ENCODE data around the gene RHEX. TPM values are rescaled to one million over a fixed set of nuclear protein-coding genes. Genes with fewer than 3 reads are reported as not detected.
A peak's percentile ranks its signal among the peaks of the same experiment; 100 is the strongest.

RHEX gene
- total and polyA plus RNA-seq, 2 of the 13 experiments (the other 11 are each of a cell fraction or from before 2014, with no cell fraction given), result 1.4 to 2.7 TPM

DNA sequence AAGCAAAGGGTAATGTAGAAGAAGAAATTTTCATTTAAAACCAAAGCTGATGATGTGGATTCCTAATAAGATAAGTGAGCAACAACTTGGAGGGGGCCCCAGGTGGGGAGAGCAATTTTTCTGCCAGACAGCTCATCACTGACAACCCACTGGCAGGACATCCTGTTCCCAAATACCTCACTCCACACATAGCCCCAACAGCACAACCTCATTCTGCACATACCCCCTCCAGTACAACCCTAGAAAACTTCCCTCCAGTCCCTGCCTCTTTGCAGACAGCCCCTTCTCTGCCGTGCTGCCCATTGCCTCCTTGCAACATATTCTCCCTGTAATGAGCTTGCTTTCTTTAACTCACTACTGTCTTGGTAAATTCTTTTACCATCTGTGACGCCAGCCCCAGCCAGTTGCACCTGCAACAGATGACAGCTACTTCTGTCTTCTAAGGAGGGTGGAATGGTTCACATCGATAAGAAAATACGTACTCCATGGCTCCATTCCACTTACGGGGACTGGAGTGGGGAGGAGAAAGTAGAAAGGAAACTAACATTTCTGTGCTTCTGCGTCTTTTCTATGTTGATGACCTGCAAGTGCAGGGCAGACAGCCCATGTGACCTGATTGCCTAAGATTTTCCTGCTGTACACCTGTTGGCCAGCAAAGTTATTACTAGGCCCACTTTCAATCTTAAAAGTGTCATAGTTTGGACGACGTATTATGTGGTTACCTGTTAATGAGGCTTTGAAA, 14.7 kb downstream of the RHEX start:
- no peak for DNase-seq (ENCODE audit: low spot score)
- BruUV-seq (replicated peaks), result no TSS peak
- Histone ChIP-seq H4K20me1 (ENCODE audit: insufficient read depth, low read length) (no peaks in the 10 kb centered on the region), H2AFZ (ENCODE audit: low read length) (no peak overlapping the region), H3K9me3 (ENCODE audit: low read length) (no peaks in the 10 kb centered on the region), H3K4me1 (ENCODE audit: insufficient read depth, low read length) (no peaks in the 10 kb centered on the region), H3K27me3 (ENCODE audit: control insufficient read depth in 1 of 2, insufficient read depth in 2 of 2, low read length in 2 of 2) (no peaks in the 10 kb centered on the region), H3K4me2 (ENCODE audit: low read depth, low read length) (no peak overlapping the region), H3K4me3 (replicated peaks in 1 of 3; ENCODE audit: insufficient read depth in 1 of 3, low read depth in 2 of 3, low read length in 3 of 3) (no peak overlapping the region), H3K79me2 (ENCODE audit: insufficient read depth, low read length) (no peaks in the 10 kb centered on the region), H3K9ac (ENCODE audit: insufficient read depth, low read depth, low read length) (no peak overlapping the region), H3K36me3 (replicated peaks in 1 of 2; ENCODE audit: control insufficient read depth in 1 of 2, insufficient read depth in 2 of 2, low read length in 2 of 2) (peaks cover 1 to 3% of the 10 kb centered on the region in 2 experiments; a peak in 2 of 5 replicates), H3K27ac (ENCODE audit: extremely low read length, insufficient read depth, low read length) (no peak overlapping the region)
- ATAC-seq, result no peak
- intact Hi-C loops (cut with micrococcal nuclease; ENCODE audit: unreplicated experiment), result no loop called here
- in situ Hi-C loops (cut with HindIII; ENCODE audit: extremely low pct_ligation_motif_present, low pct_unique_long_range_greater_than_20kb), result no loop called here
- TF ChIP-seq, protein P1, sequence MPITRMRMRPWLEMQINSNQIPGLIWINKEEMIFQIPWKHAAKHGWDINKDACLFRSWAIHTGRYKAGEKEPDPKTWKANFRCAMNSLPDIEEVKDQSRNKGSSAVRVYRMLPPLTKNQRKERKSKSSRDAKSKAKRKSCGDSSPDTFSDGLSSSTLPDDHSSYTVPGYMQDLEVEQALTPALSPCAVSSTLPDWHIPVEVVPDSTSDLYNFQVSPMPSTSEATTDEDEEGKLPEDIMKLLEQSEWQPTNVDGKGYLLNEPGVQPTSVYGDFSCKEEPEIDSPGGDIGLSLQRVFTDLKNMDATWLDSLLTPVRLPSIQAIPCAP (CRISPR knock-in tag; IDR thresholded peaks at IDR 0.05; ENCODE audit: low read depth), result no peak
- TF ChIP-seq, protein P2, sequence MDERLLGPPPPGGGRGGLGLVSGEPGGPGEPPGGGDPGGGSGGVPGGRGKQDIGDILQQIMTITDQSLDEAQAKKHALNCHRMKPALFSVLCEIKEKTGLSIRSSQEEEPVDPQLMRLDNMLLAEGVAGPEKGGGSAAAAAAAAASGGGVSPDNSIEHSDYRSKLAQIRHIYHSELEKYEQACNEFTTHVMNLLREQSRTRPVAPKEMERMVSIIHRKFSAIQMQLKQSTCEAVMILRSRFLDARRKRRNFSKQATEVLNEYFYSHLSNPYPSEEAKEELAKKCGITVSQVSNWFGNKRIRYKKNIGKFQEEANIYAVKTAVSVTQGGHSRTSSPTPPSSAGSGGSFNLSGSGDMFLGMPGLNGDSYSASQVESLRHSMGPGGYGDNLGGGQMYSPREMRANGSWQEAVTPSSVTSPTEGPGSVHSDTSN (CRISPR knock-in tag; IDR thresholded peaks at IDR 0.05), result no peak
- ChIA-PET CTCF (ENCODE audit: low intra/inter-chr PET ratio, low total read pairs) (no interaction called here), POLR2A (interaction anchor here (1.2 kb wide), 1 partner anchor 12 kb away, joined by 3 read pairs; no protein-coding TSS in a partner anchor)
- no peak for FAIRE-seq
- WGBS (ENCODE audit: low lambda C conversion rate), result 88% methylated on average over 8 of the region's 8 CpGs

GRCh38 chr1:206068314-206068713, 15.3 kb downstream of the RHEX start:
- TF ChIP-seq RELA (CRISPR knock-in tag; IDR thresholded peaks at IDR 0.05) (no peak), ZFX (CRISPR knock-in tag; IDR thresholded peaks at IDR 0.05; ENCODE audit: low read depth) (no peak), HNRNPK (IDR thresholded peaks at IDR 0.05; ENCODE audit: low read depth, low read length, poor library complexity, severe bottlenecking) (peak; percentile 31), ZFYVE20 (CRISPR knock-in tag; IDR thresholded peaks at IDR 0.05; ENCODE audit: borderline replicate concordance, low read depth) (no peak)
- in situ Hi-C loops (cut with HindIII; ENCODE audit: extremely low pct_ligation_motif_present, low pct_unique_long_range_greater_than_20kb), result no loop called here
- FAIRE-seq (no peak), DNase-seq (ENCODE audit: low spot score) (no peak), ATAC-seq (no peak)
- Histone ChIP-seq H3K4me1 (ENCODE audit: insufficient read depth, low read length) (no peaks in the 10 kb centered on the region), H3K79me2 (ENCODE audit: insufficient read depth, low read length) (no peaks in the 10 kb centered on the region), H3K36me3 (replicated peaks in 1 of 2; ENCODE audit: control insufficient read depth in 1 of 2, insufficient read depth in 2 of 2, low read length in 2 of 2) (no peaks in the 10 kb centered on the region), H3K4me3 (replicated peaks in 1 of 3; ENCODE audit: insufficient read depth in 1 of 3, low read depth in 2 of 3, low read length in 3 of 3) (no peak overlapping the region), H3K4me2 (ENCODE audit: low read depth, low read length) (no peak overlapping the region), H3K9me3 (ENCODE audit: low read length) (no peaks in the 10 kb centered on the region), H3K9ac (ENCODE audit: insufficient read depth, low read depth, low read length) (no peak overlapping the region), H2AFZ (ENCODE audit: low read length) (no peak overlapping the region), H3K27me3 (ENCODE audit: control insufficient read depth in 1 of 2, insufficient read depth in 2 of 2, low read length in 2 of 2) (no peaks in the 10 kb centered on the region), H3K27ac (ENCODE audit: extremely low read length, insufficient read depth, low read length) (no peak overlapping the region), H4K20me1 (ENCODE audit: insufficient read depth, low read length) (no peaks in the 10 kb centered on the region)
- intact Hi-C loops (cut with micrococcal nuclease; ENCODE audit: unreplicated experiment), result no loop called here
- CTCF ChIA-PET (ENCODE audit: low intra/inter-chr PET ratio, low total read pairs), result no interaction called here
- POLR2A ChIA-PET, result no interaction called here
- no TSS peak for BruUV-seq (replicated peaks)
- WGBS (ENCODE audit: low lambda C conversion rate), result 88% methylated on average over 1 of the region's 1 CpG

Measured in HepG2 (cell line).